ENCODE results near the gene TANC1.

Gene TANC1

GRCh38 chr2:159098921-159099411 is 130.5 kb downstream of the TANC1 start:
- TF ChIP-seq CTCF (IDR thresholded peaks at IDR 0.05), result no peak
- no peak overlapping the region for H3K4me3 ChIP-seq
- peaks cover 0 to 37% (median 22%) of the 10 kb centered on the region in 4 donors for H3K4me1 ChIP-seq
- H3K27me3 ChIP-seq, result no peaks in the 10 kb centered on the region
- no peaks in the 10 kb centered on the region for H3K9me3 ChIP-seq
- H3K27ac ChIP-seq, result peak overlapping the region; percentile 3 to 5
- intact Hi-C loops (cut with DNase I; ENCODE audit: low total_unique reads), result no loop called here
- no peaks in the 10 kb centered on the region for H3K36me3 ChIP-seq
- DNase-seq, result no peak

- intact Hi-C loops (cut with DNase I; ENCODE audit: low total_unique reads), result no loop called here
- Histone ChIP-seq H3K4me3 (no peak overlapping the region), H3K36me3 (no peaks in the 10 kb centered on the region), H3K27ac (no peak overlapping the region), H3K9me3 (no peaks in the 10 kb centered on the region), H3K27me3 (no peaks in the 10 kb centered on the region), H3K4me1 (peaks cover 0 to 19% (median 8%) of the 10 kb centered on the region in 4 donors)
- DNase-seq, result no peak
- TF ChIP-seq CTCF (IDR thresholded peaks at IDR 0.05), result no peak
Measured at GRCh38 chr2:159101755-159102489, 133.5 kb downstream of the TANC1 start.

GRCh38 chr2:159103411-159103810 is 135.0 kb downstream of the TANC1 start:
- no peaks in the 10 kb centered on the region for H3K9me3 ChIP-seq
- H3K27ac ChIP-seq, result peak overlapping the region; percentile 28 to 38
- no peak for DNase-seq
- peaks cover 0 to 14% (median 7%) of the 10 kb centered on the region in 4 donors for H3K4me1 ChIP-seq
- H3K27me3 ChIP-seq, result no peaks in the 10 kb centered on the region
- H3K36me3 ChIP-seq, result no peaks in the 10 kb centered on the region
- TF ChIP-seq CTCF (IDR thresholded peaks at IDR 0.05), result no peak
- no peak overlapping the region for H3K4me3 ChIP-seq
- intact Hi-C loops (cut with DNase I; ENCODE audit: low total_unique reads), result no loop called here

GRCh38 chr2:159106109-159106508 is 137.7 kb downstream of the TANC1 start:
- Histone ChIP-seq H3K27ac (no peak overlapping the region), H3K4me3 (no peak overlapping the region), H3K4me1 (peaks cover 0 to 11% (median 1%) of the 10 kb centered on the region in 4 donors), H3K9me3 (no peaks in the 10 kb centered on the region), H3K27me3 (no peaks in the 10 kb centered on the region), H3K36me3 (no peaks in the 10 kb centered on the region)
- no peak for TF ChIP-seq CTCF (IDR thresholded peaks at IDR 0.05)
- DNase-seq, result no peak
- intact Hi-C loops (cut with DNase I; ENCODE audit: low total_unique reads), result no loop called here

GRCh38 chr2:159108181-159108893 is 139.9 kb downstream of the TANC1 start:
- no peak for TF ChIP-seq CTCF (IDR thresholded peaks at IDR 0.05)
- H3K36me3 ChIP-seq, result no peaks in the 10 kb centered on the region
- no peak overlapping the region for H3K27ac ChIP-seq
- peaks cover 0 to 15% (median 4%) of the 10 kb centered on the region in 4 donors for H3K4me1 ChIP-seq
- H3K9me3 ChIP-seq, result no peaks in the 10 kb centered on the region
- no peak overlapping the region for H3K4me3 ChIP-seq
- no peak for DNase-seq
- intact Hi-C loops (cut with DNase I; ENCODE audit: low total_unique reads), result no loop called here
- no peaks in the 10 kb centered on the region for H3K27me3 ChIP-seq

Measured in tibial artery (tissue), 4 donors.